ENCODE results near the gene CFAP77. TPM values are rescaled to one million over a fixed set of nuclear protein-coding genes. Genes with fewer than 3 reads are reported as not detected.

The CFAP77 gene
- total RNA-seq, 4 donors from 2014 or later: not detected

DNA sequence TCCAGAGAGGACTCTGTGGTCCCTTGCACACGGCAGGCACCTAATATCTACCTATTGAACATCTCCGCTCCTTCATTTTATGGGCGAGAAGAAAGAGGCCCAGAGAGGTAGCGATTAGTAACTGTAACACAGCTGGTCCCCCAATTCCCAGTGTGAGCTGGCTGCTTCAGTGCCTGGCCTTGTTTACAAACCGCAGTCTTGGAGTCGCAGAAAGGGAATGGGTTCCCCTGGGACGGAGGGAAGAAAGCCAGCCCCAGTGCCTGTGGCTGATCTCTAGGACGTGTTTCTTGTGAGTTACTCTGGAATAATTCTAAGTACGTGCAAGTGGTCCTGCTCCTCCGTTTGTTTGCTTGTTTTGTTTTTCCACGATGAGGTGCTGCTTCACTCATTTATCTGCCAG, 52.0 kb downstream of the CFAP77 start:
- intact Hi-C loops (cut with DNase I; ENCODE audit: low total_unique reads): no loop called here
- H3K27ac ChIP-seq: no peak overlapping the region
- no peaks in the 10 kb centered on the region for H3K9me3 ChIP-seq
- H3K36me3 ChIP-seq: no peaks in the 10 kb centered on the region
- no peak for DNase-seq
- TF ChIP-seq CTCF (IDR thresholded peaks at IDR 0.05) (no peak), EP300 (IDR thresholded peaks at IDR 0.05; ENCODE audit: low read depth) (no peak), POLR2AphosphoS5 (IDR thresholded peaks at IDR 0.05) (no peak), POLR2A (IDR thresholded peaks at IDR 0.05) (no peak)
- H3K27me3 ChIP-seq: peaks cover 27% of the 10 kb centered on the region
- 59 to 78% methylated on average over 6 to 11 of the region's 11 CpGs for WGBS, 2 donors (ENCODE audit: low coverage in 1 of 2)
- H3K4me3 ChIP-seq: no peak overlapping the region
- no peaks in the 10 kb centered on the region for H3K4me1 ChIP-seq
- in situ Hi-C loops (cut with MboI; ENCODE audit: low pct_ligation_motif_present in 1 of 4, low pct_unique_long_range_greater_than_20kb in 1 of 4, low sequenced_read_pairs in 3 of 4): no loop called here

GRCh38 chr9:132464547-132464946, 54.5 kb downstream of the CFAP77 start:
- intact Hi-C loops (cut with DNase I; ENCODE audit: low total_unique reads): no loop called here
- in situ Hi-C loops (cut with MboI; ENCODE audit: low pct_ligation_motif_present in 1 of 4, low pct_unique_long_range_greater_than_20kb in 1 of 4, low sequenced_read_pairs in 3 of 4): no loop called here
- no peak for DNase-seq
- TF ChIP-seq EP300 (IDR thresholded peaks at IDR 0.05; ENCODE audit: low read depth): no peak
- TF ChIP-seq POLR2A (IDR thresholded peaks at IDR 0.05): no peak
- no peak for TF ChIP-seq POLR2AphosphoS5 (IDR thresholded peaks at IDR 0.05)
- TF ChIP-seq CTCF (IDR thresholded peaks at IDR 0.05): no peak
- H3K36me3 ChIP-seq: no peaks in the 10 kb centered on the region
- H3K4me1 ChIP-seq: no peaks in the 10 kb centered on the region
- H3K27ac ChIP-seq: no peak overlapping the region
- 70 to 76% methylated on average over 7 to 9 of the region's 9 CpGs for WGBS, 2 donors (ENCODE audit: low coverage in 1 of 2)
- H3K27me3 ChIP-seq: peaks cover 16% of the 10 kb centered on the region
- H3K4me3 ChIP-seq: no peak overlapping the region
- no peaks in the 10 kb centered on the region for H3K9me3 ChIP-seq

DNA sequence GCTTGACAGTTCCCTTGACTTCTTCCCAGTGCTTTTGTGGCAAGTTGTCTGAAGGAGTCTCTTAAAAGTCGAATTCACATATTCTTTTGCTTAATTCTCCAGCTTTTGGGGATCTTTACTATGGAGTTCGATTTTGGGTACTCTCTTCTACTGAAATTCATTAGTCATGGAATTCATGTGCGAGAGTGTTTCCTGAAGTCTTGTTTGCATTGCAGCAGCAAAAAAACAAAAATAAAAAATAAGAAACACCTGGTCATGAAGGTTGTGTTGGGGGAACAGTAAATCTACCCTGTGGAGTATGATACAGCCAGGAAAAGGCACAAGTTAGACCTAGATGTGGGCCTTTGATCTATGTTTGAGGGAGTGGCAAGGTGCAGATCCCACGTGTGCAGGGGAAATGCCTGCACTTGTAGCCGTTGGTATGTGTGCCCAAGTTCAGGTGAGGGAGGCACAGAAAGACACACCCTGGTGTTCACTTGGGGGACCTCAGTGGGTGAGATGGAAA, 55.2 kb downstream of the CFAP77 start:
- Histone ChIP-seq H3K27me3 (peaks cover 16% of the 10 kb centered on the region), H3K27ac (no peak overlapping the region), H3K4me1 (no peaks in the 10 kb centered on the region), H3K9me3 (no peaks in the 10 kb centered on the region), H3K36me3 (no peaks in the 10 kb centered on the region), H3K4me3 (no peak overlapping the region)
- in situ Hi-C loops (cut with MboI; ENCODE audit: low pct_ligation_motif_present in 1 of 4, low pct_unique_long_range_greater_than_20kb in 1 of 4, low sequenced_read_pairs in 3 of 4) (no loop called here), intact Hi-C loops (cut with DNase I; ENCODE audit: low total_unique reads) (no loop called here)
- TF ChIP-seq POLR2A (IDR thresholded peaks at IDR 0.05) (no peak), CTCF (IDR thresholded peaks at IDR 0.05) (no peak), POLR2AphosphoS5 (IDR thresholded peaks at IDR 0.05) (no peak), EP300 (IDR thresholded peaks at IDR 0.05; ENCODE audit: low read depth) (no peak)
- WGBS, 2 donors (ENCODE audit: low coverage in 1 of 2): 66 to 71% methylated on average over 4 to 5 of the region's 5 CpGs
- no peak for DNase-seq

DNA sequence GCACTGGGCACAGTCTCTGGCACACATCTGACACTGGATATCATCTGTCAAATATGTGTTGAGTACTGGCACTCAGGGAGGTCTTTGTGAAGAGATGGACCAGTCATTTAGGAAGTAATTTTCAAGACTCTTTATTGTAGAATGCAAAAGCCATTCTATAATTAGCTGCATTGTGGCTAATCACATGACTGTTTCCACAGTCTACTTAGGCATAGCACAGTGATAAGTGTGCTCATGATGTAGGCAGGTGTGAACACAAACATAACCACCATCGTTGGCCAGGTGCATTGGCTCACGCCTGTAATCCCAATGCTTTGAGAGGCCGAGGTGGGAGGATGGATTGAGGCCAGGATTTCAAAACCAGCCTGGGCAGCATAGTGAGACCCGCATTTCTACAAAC, 62.2 kb downstream of the CFAP77 start:
- 41 to 73% methylated on average over 3 to 4 of the region's 4 CpGs for WGBS, 2 donors (ENCODE audit: low coverage in 1 of 2)
- Histone ChIP-seq H3K36me3 (no peaks in the 10 kb centered on the region), H3K4me3 (no peak overlapping the region), H3K27me3 (peaks cover 12% of the 10 kb centered on the region), H3K27ac (no peak overlapping the region), H3K9me3 (no peaks in the 10 kb centered on the region), H3K4me1 (no peaks in the 10 kb centered on the region)
- TF ChIP-seq EP300 (IDR thresholded peaks at IDR 0.05; ENCODE audit: low read depth) (no peak), CTCF (IDR thresholded peaks at IDR 0.05) (no peak)
- in situ Hi-C loops (cut with MboI; ENCODE audit: low pct_ligation_motif_present in 1 of 4, low pct_unique_long_range_greater_than_20kb in 1 of 4, low sequenced_read_pairs in 3 of 4) (no loop called here), intact Hi-C loops (cut with DNase I; ENCODE audit: low total_unique reads) (no loop called here)
- DNase-seq: no peak

Data from transverse colon (tissue), 4 donors.